Activated CD4-positive, CD25-positive, alpha-beta regulatory T cell (primary cell): ENCODE results near the gene MNDA.

Experiments
- DNase-seq, 4 experiments: peaks; one replicate each; lab custom pipeline; 2025; lab: John Stamatoyannopoulos, UW

The MNDA gene

DNA sequence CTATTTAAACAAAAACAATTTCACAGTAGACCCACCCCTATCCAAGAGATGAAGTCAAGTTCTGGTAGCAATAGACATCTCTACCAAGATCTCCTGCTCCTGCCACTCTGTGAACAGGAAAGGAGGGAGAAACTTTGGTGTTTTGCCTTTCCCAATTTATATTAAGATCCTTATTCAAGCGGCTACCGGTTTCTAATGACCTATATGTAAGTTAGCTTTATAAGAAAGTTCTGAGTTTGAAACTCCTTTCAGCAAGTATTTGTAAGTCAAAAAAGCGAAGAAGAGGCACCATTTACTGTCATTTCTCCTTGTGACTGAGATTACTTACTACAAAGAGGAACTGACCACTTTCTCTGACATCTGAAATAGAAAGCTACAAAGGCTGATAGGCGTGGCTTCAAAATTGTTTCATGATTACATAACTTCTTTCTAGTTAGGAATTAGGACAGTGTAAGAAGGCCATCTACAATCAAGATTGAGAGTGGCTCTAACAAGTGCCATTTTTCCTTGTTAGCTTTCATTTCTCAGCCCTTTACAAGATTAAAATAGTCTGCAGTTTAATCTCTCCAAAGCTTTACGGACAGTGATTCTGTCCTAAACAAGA is at the start of gene MNDA:
Gene MNDA, plus strand, starts transcription at position 448 of the 604 bp plus-strand sequence. CDS start 10,803 bp downstream, outside the sequence.
- DNase-seq = no peak

GRCh38 chr1:158793604-158794003 is 37.5 kb upstream of the MNDA start:
- DNase-seq = no peak

- no peak for DNase-seq
Observed at GRCh38 chr1:158794247-158794646, 36.9 kb upstream of the MNDA start.

GRCh38 chr1:158798531-158798930 is 32.6 kb upstream of the MNDA start:
- no peak for DNase-seq

DNA sequence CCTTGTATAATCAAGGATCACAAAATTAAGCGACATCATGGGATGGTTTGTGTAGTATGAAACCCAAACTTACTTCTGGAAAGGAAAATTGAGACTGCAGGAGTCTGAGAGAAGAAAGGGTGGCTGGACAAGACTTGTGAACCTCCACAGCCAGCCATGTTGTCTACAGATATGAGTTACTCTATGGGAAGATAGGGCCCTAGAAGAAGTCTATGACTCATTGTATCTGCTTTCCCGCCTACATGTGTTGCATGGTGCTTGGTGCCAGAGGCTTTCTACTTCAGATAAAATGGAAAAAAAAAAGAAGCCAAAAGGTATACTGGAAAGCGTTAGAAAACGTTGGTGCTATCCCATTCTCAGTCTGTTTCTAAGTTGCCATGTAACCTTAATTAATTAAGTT is 31.5 kb upstream of the MNDA start:
- DNase-seq = no peak

GRCh38 chr1:158800526-158800925 is 30.6 kb upstream of the MNDA start:
- DNase-seq = no peak

GRCh38 chr1:158801396-158801795 is 29.8 kb upstream of the MNDA start:
- no peak for DNase-seq

DNA sequence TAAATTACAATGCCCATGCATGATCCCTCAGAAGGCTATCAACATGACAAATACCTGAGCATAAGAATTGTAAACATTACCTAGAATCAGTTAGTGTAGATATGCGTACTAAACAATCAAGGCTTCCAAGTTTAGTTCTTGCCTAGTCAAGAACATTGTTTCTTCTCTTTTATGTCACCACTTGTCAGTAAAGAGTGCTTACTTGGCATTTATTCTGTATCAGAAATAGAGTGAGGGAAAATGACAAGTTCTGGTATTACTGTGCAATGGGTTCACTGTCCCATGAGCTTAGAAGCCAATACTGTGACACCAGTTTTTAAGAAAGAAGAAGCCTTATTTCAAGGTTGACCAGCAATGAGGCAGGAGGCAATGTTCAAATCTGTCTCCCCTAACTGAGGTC is 27.5 kb upstream of the MNDA start:
- DNase-seq = no peak

- no peak for DNase-seq
Observed at GRCh38 chr1:158806916-158807536, 24.1 kb upstream of the MNDA start.

DNA sequence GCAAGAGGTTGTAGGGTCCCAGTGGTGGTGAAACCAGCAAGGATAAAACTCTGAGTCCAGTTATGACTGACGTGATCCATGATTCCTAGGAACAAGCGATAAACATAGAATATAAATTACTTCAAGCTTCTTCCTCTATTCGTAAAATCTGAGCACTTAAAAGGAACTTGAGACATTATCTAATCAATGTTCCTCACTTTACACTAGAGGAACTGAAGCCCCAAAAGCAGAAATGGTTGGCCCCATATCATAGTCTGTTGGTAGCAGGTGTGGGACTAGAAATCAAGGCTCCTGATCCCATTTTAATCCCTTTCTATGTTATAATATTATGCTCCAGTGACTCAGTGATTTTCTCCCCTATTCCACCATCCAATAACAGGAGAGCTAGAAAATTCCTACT is 21.9 kb upstream of the MNDA start:
- DNase-seq = no peak

- DNase-seq = no peak
Observed at GRCh38 chr1:158809862-158810261, 21.3 kb upstream of the MNDA start.

DNA sequence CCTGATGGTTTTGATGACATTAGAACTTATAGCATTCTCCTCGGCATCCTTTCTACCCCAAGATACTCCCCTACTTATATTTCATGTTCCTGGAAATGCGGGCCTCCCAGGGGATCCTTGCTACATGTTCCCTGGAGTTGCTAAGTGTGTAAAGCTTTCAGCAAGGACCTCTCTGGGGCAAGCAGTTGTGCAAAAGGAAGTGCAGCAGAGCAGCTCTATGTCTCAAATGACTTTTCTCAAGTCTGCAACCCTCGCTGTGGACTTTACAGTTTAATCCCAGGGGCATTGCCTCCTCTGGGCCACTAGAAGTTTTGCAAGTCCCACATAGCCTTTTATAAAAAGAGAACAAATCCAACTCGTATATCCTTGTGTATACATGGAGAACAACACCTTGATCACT is 20.8 kb upstream of the MNDA start:
- DNase-seq = no peak

GRCh38 chr1:158812336-158812735 is 18.8 kb upstream of the MNDA start:
- no peak for DNase-seq

DNA sequence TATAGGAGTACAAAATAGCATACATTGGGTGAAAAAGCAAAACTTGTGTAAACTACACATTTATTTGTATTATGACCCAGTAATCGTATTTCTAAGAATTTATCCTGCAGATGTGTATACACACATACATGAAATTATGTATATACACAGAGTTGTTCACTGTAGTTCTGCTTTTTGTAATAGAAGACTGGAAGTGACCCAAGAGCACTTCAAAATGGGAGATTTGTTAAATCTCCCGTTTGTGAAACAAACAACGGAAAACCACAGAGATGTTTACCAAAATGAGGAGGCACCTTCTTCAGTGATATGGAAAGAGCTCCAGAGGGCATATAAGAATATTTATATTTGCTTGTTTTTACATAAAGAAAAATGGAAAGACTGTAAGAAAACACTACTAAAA is 18.0 kb upstream of the MNDA start:
- DNase-seq = no peak

GRCh38 chr1:158814970-158815369 is 16.2 kb upstream of the MNDA start:
- DNase-seq = no peak

GRCh38 chr1:158818560-158818959 is 12.6 kb upstream of the MNDA start:
- DNase-seq = no peak

- no peak for DNase-seq
Observed at GRCh38 chr1:158818975-158819431, 12.1 kb upstream of the MNDA start.

GRCh38 chr1:158819461-158820443 is 11.4 kb upstream of the MNDA start:
- DNase-seq = no peak

DNA sequence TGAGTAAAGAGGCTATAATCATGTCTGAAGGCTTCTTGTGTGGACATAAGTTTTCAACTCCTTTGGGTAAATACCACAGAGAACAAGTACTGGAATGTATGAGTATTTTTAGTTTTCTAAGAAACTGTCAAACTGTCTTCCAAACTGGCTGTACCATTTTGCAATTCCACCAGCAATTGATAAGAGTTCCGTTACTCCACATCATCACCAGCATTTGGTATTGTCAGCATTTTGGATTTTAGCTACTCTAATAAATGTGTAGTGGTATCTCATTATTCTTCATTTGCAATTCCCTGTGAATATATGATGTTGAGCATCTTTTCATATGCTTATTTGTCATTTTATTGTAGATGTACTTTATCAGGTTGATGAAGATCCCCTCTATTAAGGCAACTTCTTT is 9.4 kb upstream of the MNDA start:
- no peak for DNase-seq

- no peak for DNase-seq
Observed at GRCh38 chr1:158830074-158830677, 975 bp upstream of the MNDA start.

DNA sequence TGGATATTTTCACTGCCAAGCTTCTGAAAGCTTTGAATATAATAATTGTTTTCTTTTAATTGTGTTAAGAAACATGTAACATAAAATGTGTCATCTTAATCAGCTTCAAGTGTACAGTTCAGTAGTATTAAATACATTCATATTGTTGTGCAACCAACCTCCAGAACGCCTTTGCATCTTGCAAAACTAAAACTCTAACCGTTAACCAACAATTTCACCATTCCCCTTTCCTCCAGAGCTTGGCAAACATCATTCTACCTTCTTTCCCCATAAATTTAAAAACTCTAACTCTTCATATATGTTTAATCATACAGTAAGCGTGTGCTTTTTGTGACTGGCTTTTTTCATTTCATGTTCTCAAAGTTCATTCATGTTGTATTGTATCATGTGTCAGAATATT is 2.1 kb downstream of the MNDA start:
- no peak for DNase-seq

DNA sequence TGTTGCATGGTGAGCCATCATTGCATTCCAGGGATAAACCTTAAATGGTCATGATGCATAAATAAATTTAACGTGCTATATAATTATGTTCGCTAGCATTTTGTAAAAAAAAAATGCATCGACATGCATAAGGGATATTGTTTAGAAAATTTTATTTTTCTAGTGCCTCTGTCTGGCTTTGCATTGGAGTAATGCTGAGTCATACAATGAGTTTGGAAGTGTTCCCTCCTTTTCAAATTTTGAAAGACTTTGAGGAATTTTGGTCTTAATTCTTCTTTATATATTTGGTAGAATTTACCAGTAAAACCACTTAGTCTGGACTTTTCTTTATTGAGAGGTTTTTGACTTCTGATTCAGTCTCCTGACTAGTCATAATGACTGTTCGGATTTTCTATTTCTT is 4.9 kb downstream of the MNDA start:
- DNase-seq = no peak
